Hematopoietic multipotent progenitor cell treated with erythropoietin and hydrocortisone succinate and interleukin-3 and kit ligand, for 4 days (in vitro differentiated cells): Measurements from ENCODE around the gene LDB1.
A peak's percentile ranks its signal among the peaks of the same experiment; 100 is the strongest.

Experiments used
- DNase-seq: peaks from one replicate; pipeline ENCODE4 v3.0.0-alpha.2; 2015

The LDB1 gene

GRCh38 chr10:102120142-102120990, at the start of gene LDB1:
Gene LDB1, minus strand, starts transcription at chr10:102120368. Its CDS starts 258 bp downstream, at chr10:102120110.
- peak; percentile 95 for DNase-seq

DNA sequence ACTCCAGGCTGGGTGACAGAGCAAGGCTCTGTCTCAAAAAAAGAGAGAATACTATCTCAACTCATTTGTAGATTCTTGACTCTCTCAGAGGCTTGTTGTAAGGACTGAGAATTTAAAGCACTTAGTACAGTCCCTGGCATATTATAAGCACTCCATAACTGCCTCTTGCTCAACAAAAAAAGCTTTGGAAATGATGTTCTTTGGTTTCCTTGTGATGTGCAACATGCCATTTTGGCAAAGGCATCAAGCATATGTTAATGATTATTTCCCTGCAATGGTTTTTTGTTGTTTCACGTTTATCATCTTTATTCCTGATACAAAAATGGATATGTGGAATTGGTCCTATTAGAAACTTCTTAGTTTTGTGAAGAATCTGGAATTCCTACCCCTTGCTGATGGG, 47.7 kb upstream of the LDB1 start:
- no peak for DNase-seq

GRCh38 chr10:102163342-102163989, 43.3 kb upstream of the LDB1 start:
- DNase-seq, result peak; percentile 45

GRCh38 chr10:102159831-102160230, 39.7 kb upstream of the LDB1 start:
- DNase-seq, result no peak

- DNase-seq, result no peak
Observed at GRCh38 chr10:102159051-102159597, 39.0 kb upstream of the LDB1 start.

DNA sequence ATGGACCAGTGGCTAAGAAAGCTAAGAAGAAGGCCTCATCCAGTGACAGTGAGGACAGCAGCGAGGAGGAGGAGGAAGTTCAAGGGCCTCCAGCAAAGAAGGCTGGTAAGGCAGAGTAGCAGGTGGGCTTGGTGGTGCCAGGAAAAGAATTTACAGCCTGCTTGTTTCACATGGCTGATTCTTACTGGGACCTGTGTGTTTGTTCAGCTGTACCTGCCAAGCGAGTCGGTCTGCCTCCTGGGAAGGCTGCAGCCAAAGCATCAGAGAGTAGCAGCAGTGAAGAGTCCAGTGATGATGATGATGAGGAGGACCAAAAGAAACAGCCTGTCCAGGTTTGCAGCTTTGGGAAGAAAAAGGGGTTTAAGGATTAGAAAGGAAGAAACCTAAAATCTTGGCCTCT, 37.1 kb upstream of the LDB1 start:
- DNase-seq, result no peak

GRCh38 chr10:102154466-102155116, 34.4 kb upstream of the LDB1 start:
- DNase-seq, result no peak

DNA sequence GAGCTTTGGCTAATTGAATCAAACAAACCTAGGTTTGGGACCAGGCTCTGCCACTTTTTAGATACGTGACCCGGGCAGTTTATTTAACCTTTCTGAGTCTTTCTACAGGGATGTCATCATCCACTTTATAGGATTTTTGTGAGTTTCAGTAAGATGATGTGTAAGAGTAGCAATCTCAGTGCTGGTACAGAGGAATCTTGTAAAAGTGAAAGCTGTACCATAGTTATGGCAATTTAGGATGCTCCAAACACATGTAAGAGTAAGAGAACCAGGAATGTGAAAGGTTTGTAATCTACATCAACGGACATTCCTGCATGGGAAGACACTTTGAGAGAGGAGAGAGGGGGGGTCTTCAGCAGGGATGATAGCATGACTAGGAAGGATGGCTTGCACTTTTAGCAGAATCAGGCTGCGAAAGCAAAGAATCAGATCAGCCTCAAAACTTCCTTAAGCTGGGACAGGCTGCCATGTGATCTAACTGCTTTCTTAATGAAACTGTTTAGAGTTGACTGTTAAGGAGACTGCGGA, 33.0 kb upstream of the LDB1 start:
- peak; percentile 22 for DNase-seq

DNA sequence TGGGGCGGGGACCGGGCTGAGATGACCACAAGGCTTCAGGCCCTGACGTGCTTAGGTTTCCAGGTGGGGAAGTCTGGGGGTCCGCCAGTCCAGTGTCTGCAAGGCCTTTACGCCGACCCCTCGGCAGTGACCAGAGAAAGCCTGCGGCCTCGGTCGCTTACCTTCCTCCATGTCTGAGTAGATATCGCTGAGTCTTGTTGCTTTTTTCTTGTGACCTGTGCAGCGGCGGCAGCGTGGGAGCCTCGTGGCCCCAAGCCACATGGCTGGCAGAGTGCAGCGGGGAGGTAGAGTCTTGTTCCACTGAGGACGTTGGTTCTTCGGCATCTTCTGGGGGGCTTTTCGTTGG, 32.4 kb upstream of the LDB1 start:
- peak; percentile 62 for DNase-seq

DNA sequence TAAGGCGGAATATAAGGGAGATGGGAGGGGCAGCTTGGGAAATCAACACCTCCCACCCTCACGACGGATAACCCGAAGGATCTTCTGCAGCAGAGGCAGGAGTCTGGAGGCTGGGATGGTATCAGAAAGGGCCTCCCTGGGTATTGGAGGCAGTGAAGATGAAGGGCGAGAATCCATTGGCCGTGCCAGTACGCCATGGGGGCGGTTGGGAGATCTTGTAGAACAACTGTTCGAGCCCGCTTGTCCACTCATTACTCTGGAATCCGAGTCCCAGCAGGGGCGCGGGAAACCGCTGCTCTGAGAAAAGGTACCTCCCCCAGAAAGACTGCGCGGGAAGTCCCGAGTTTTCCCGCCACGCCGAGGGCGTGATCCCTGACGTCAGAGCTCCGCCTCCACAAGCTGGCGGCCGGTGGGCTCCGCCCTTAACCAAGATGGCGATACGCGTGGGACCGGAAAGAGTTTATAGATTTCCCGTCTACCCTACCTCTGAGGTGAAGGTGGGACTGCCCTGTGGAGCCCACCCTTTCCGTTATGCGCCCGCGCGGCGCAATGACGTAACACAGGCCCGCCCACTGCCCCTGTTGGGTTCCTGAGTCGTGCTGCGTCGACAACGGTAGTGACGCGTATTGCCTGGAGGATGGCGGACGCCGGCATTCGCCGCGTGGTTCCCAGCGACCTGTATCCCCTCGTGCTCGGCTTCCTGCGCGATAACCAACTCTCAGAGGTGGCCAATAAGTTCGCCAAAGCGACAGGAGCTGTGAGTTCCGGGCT, 31.8 kb upstream of the LDB1 start, which contains the start of gene NOLC1:
Gene NOLC1 (plus strand): TSS at position 616 of the 771 bp plus-strand sequence. CDS start 22 bp downstream, at position 638.
- DNase-seq, result peak; percentile 99

- no peak for DNase-seq
Observed at GRCh38 chr10:102150970-102151773, 31.0 kb upstream of the LDB1 start.

DNA sequence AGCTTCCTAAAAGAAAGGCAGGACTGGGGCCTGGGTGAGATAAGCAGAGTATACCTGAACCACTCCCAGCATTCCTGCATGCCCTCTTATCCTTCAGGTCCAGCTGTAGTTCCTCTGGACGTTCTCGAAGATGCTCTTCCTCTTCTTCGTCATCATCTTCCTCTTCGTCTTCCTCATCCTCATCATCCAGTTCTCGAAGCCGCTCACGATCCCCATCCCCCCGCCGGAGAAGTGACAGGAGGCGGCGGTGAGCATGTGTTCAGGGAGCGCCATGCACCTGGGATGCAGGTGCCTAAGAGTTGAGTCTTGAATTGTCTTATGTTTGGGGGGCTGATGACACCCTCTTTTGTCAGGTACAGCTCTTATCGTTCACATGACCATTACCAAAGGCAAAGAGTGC, 28.1 kb upstream of the LDB1 start:
- no peak for DNase-seq

- DNase-seq, result no peak
Observed at GRCh38 chr10:102147561-102147960, 27.4 kb upstream of the LDB1 start.

DNA sequence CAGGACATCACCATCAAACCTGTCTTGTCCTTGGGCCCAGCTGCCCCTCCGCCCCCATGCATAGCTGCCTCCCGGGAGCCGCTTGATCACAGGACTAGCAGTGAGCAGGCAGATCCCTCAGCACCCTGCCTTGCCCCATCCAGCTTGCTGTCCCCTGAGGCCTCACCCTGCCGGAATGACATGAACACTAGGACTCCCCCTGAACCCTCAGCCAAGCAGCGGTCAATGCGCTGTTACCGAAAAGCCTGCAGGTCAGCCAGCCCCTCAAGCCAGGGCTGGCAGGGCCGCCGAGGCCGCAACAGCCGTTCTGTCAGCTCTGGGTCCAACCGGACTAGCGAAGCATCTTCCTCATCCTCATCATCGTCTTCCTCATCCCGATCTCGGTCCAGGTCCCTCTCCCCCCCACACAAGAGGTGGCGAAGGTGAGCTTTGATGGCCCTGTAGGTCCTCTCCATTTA, 26.8 kb upstream of the LDB1 start:
- no peak for DNase-seq

DNA sequence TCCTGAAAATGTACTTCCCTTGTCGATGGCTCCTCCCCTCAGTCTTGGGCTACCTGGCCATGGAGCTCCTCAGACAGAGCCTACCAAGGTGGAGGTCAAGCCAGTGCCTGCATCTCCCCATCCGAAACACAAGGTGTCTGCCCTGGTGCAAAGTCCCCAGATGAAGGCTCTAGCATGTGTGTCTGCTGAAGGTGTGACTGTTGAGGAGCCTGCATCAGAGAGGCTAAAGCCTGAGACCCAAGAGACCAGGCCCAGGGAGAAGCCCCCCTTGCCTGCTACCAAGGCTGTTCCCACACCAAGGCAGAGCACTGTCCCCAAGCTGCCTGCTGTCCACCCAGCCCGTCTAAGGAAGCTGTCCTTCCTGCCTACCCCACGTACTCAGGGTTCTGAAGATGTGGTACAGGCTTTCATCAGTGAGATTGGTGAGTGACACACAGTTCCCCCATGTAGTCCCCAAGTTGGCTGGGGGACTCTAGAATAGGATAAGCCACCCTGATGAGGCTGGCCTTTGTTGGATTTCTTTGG, 21.5 kb upstream of the LDB1 start:
- DNase-seq, result no peak

DNA sequence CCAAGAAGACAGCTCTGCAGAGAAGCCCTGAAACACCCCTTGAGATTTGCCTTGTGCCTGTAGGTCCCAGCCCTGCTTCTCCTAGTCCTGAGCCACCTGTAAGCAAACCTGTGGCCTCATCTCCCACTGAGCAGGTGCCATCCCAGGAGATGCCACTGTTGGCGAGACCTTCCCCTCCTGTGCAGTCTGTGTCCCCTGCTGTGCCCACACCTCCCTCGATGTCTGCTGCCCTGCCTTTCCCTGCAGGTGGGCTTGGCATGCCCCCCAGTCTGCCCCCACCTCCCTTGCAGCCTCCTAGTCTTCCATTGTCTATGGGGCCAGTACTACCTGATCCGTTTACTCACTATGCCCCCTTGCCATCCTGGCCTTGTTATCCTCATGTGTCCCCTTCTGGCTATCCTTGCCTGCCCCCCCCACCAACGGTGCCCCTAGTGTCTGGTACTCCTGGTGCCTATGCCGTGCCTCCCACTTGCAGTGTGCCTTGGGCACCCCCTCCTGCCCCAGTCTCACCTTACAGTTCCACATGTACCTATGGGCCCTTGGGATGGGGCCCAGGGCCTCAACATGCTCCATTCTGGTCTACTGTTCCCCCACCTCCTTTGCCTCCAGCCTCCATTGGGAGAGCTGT, 20.9 kb upstream of the LDB1 start:
- DNase-seq, result no peak

DNA sequence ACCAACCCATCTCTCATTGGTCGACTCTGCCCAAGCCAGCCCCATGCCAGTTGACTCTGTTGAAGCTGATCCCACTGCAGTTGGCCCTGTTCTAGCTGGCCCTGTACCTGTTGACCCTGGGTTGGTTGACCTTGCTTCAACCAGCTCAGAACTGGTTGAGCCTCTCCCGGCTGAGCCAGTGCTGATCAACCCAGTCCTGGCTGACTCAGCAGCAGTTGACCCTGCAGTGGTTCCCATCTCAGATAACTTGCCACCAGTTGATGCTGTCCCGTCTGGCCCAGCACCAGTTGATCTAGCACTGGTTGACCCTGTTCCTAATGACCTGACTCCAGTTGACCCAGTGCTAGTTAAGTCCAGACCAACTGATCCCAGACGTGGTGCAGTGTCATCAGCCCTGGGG, 20.1 kb upstream of the LDB1 start:
- no peak for DNase-seq

GRCh38 chr10:102139281-102140110, 19.3 kb upstream of the LDB1 start:
- DNase-seq, result no peak

DNA sequence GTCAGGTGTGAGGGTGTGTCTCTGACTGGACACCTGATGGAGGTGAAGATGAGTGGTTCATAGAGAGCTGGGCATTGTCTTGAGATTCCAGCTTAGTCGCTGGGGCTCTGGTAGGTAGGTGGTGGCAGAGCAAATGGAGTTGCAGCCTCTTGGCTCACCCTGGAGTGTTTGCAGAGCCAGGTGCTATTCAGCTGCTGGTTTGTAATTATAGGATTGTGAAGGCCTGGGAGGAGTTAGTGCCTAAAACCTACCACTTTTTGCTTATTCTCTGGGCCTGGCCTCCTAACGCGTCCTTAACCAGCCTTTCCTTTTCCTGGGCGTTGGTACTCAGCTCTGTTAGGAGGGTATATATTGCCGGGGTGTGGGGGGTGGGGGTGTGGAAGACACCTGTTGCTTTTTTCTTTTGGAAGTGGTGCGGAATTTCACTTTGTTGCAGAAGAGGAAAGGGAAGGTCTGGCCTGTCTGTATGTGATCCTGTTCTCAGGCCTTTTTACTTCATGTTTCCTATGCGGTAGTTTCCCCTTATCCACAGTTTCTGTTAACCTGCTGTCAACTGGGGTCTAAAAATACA, 15.9 kb upstream of the LDB1 start:
- DNase-seq, result no peak
